C4-2B (cell line): ENCODE measurements around the gene TIGD1.

Experiments
- ZFX ChIP-seq: fragments of 450-650 bp; IDR thresholded peaks from 2 replicates; pipeline ENCODE4 v1.6.1; 2017
- TF ChIP-seq, protein P1 (sequence below): fragments of 450-650 bp; conservative IDR thresholded peaks from 2 replicates; pipeline ENCODE4 v1.5.1; 2017; ENCODE audit warnings: mild to moderate bottlenecking

DNA sequence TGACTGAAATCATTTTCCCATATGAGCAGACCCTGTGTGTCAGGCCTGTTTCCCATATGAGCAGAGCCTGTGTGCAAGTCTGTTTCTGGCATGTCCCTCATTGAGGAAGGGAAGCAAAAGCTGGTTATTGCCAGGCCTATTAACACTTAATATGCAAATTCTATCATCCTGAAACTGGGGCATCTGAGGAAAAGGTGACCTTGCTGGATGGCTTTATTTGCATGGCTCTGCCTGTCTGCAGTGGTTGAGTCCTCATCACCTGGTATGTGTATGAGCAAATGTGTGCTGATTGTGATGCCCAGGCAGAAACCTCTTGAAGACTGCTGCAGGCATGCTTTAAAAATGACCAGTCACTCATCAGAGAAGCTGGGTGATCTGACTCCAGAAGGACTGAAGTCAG, 31.4 kb upstream of the TIGD1 start:
- TF ChIP-seq, protein P1, sequence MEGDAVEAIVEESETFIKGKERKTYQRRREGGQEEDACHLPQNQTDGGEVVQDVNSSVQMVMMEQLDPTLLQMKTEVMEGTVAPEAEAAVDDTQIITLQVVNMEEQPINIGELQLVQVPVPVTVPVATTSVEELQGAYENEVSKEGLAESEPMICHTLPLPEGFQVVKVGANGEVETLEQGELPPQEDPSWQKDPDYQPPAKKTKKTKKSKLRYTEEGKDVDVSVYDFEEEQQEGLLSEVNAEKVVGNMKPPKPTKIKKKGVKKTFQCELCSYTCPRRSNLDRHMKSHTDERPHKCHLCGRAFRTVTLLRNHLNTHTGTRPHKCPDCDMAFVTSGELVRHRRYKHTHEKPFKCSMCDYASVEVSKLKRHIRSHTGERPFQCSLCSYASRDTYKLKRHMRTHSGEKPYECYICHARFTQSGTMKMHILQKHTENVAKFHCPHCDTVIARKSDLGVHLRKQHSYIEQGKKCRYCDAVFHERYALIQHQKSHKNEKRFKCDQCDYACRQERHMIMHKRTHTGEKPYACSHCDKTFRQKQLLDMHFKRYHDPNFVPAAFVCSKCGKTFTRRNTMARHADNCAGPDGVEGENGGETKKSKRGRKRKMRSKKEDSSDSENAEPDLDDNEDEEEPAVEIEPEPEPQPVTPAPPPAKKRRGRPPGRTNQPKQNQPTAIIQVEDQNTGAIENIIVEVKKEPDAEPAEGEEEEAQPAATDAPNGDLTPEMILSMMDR = no peak
- TF ChIP-seq ZFX = no peak
